PC-9 (cell line): ENCODE data around the gene HRH1. TPM values are rescaled to one million over a fixed set of nuclear protein-coding genes. Genes with fewer than 3 reads are reported as not detected.
A peak's percentile ranks its signal among the peaks of the same experiment; 100 is the strongest.

Source experiments
- BruUV-seq: library from RNA; stranded (reverse); fragments of 400-500 nt; replicated peaks from 2 replicates; lab custom pipeline; 2021; lab: Mats Ljungman, UMichigan
- CTCF ChIA-PET: fragments of 300-600 bp; sonication (Branson Sonifier 250); formaldehyde crosslinking; loops from one replicate; lab custom pipeline; 2022; ENCODE audit warnings: antibody characterized with exemption; lab: Charles Lee
- POLR2A ChIA-PET: fragments of 300-600 bp; sonication (Branson Sonifier 250); formaldehyde crosslinking; loops from one replicate; lab custom pipeline; 2022; ENCODE audit warnings: antibody characterized with exemption; ENCODE audit not compliant: unreplicated experiment; lab: Charles Lee
- DNase-seq, 2 experiments: peaks; one replicate each; pipeline versions ENCODE4 v3.0.0 to v3.0.0-alpha.2; 2015 to 2022; ENCODE audit warnings: mixed read lengths in 1 of 2
- H2AFZ ChIP-seq: fragments of 200-600 bp; sonication (generic); 2 replicates; pipeline ENCODE4 v1.8.1; 2017; ENCODE audit warnings: antibody characterized with exemption
- H3F3A ChIP-seq: fragments of 200-600 bp; sonication (generic); 2 replicates; pipeline ENCODE4 v1.8.1; 2017; ENCODE audit warnings: antibody characterized with exemption, mild to moderate bottlenecking, low read depth; ENCODE audit not compliant: insufficient read depth
- H3K27ac ChIP-seq: fragments of 200-600 bp; sonication (generic); 2 replicates; pipeline ENCODE4 v1.6.1; 2016; ENCODE audit warnings: mixed run types
- H3K27me3 ChIP-seq: fragments of 200-600 bp; sonication (generic); 2 replicates; pipeline ENCODE4 v1.6.1; 2016; ENCODE audit warnings: low read depth, mixed run types; ENCODE audit not compliant: insufficient read depth
- H3K36me3 ChIP-seq: fragments of 200-600 bp; sonication (generic); 2 replicates; pipeline ENCODE4 v1.6.1; 2016; ENCODE audit warnings: low read depth, mixed run types
- H3K4me1 ChIP-seq: fragments of 200-600 bp; sonication (generic); replicated peaks from 2 replicates; pipeline ENCODE4 v1.6.1; 2016; ENCODE audit warnings: mixed run types; ENCODE audit not compliant: insufficient read depth
- H3K4me2 ChIP-seq: fragments of 200-600 bp; sonication (generic); 2 replicates; pipeline ENCODE4 v1.6.1; 2017; ENCODE audit warnings: mixed run types
- H3K4me3 ChIP-seq: fragments of 200-600 bp; sonication (generic); 2 replicates; pipeline ENCODE4 v1.6.1; 2016; ENCODE audit warnings: mixed run types
- H3K79me2 ChIP-seq: fragments of 200-600 bp; sonication (generic); 2 replicates; pipeline ENCODE4 v1.6.1; 2017; ENCODE audit warnings: low read depth, mixed run types
- H3K9me2 ChIP-seq: fragments of 200-600 bp; sonication (generic); 2 replicates; pipeline ENCODE4 v1.8.1; 2017; ENCODE audit warnings: mild to moderate bottlenecking; ENCODE audit not compliant: insufficient read depth
- H3K9me3 ChIP-seq: fragments of 200-600 bp; sonication (generic); 2 replicates; pipeline ENCODE4 v1.8.1; 2016; ENCODE audit warnings: low read depth; ENCODE audit not compliant: insufficient read depth
- H4K20me1 ChIP-seq: fragments of 200-600 bp; sonication (generic); 2 replicates; pipeline ENCODE4 v1.8.1; 2017; ENCODE audit not compliant: insufficient read depth
- EZH2 ChIP-seq: fragments of 200-600 bp; sonication (generic); IDR thresholded peaks from 2 replicates; pipeline ENCODE4 v1.8.0; 2017; ENCODE audit warnings: antibody characterized with exemption, low read depth
- intact Hi-C: fragments of 100-400 bp; cut with micrococcal nuclease; formaldehyde crosslinking; loops from one replicate; pipeline ENCODE4 v1.10.0; 2022; ENCODE audit not compliant: unreplicated experiment
- total RNA-seq: library from RNA; stranded (reverse); gene quantifications from 2 replicates; pipeline ENCODE4 v1.2.3, GENCODE V29; 2021
- TF ChIP-seq, protein P1 (sequence below): fragments of 200-600 bp; sonication (generic); conservative IDR thresholded peaks from 2 replicates; pipeline ENCODE4 v1.6.1; 2017; ENCODE audit warnings: mixed run types, antibody characterized with exemption, mild to moderate bottlenecking, moderate library complexity

The HRH1 gene
- total RNA-seq, 1 experiment from 2014 or later, result 9.2 TPM

DNA sequence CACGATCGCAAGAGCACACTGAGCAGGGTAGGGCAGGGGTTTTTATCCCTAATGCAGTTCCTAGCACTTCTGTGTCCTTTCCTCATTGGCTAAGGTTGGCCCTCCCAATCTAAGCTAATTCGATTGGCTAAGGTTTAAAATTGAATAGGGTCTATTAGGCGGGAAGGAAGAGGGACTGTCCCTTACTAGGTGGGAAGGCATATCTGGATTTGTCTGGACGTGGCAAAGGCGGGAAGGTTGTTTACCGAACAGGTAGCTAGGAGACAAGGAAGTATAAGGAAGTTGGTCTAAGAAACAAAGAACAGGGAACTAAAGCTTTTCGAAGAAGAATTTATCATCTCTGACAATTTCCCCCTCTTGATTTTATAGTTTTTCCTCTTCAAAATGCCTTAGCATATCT, 93.1 kb downstream of the HRH1 start:
- H3K79me2 ChIP-seq, result no peaks in the 10 kb centered on the region
- H3K27ac ChIP-seq, result no peak overlapping the region
- H3K4me2 ChIP-seq, result no peak overlapping the region
- no TSS peak for BruUV-seq
- peaks cover 34% of the 10 kb centered on the region for H3K4me1 ChIP-seq
- no peaks in the 10 kb centered on the region for H3K27me3 ChIP-seq
- H3K4me3 ChIP-seq, result no peak overlapping the region
- DNase-seq, result no peak
- H3K36me3 ChIP-seq, result no peaks in the 10 kb centered on the region
- POLR2A ChIA-PET, result interaction anchor here (0.6 kb wide), 1 partner anchor 25 kb away, joined by 8 read pairs; no protein-coding TSS in a partner anchor
- CTCF ChIA-PET, result no interaction called here
- H3K9me3 ChIP-seq, result no peaks in the 10 kb centered on the region
- H3K9me2 ChIP-seq, result no peaks in the 10 kb centered on the region
- H4K20me1 ChIP-seq, result no peaks in the 10 kb centered on the region
- TF ChIP-seq, protein P1, sequence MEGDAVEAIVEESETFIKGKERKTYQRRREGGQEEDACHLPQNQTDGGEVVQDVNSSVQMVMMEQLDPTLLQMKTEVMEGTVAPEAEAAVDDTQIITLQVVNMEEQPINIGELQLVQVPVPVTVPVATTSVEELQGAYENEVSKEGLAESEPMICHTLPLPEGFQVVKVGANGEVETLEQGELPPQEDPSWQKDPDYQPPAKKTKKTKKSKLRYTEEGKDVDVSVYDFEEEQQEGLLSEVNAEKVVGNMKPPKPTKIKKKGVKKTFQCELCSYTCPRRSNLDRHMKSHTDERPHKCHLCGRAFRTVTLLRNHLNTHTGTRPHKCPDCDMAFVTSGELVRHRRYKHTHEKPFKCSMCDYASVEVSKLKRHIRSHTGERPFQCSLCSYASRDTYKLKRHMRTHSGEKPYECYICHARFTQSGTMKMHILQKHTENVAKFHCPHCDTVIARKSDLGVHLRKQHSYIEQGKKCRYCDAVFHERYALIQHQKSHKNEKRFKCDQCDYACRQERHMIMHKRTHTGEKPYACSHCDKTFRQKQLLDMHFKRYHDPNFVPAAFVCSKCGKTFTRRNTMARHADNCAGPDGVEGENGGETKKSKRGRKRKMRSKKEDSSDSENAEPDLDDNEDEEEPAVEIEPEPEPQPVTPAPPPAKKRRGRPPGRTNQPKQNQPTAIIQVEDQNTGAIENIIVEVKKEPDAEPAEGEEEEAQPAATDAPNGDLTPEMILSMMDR, result no peak
- peaks cover 12% of the 10 kb centered on the region for H3F3A ChIP-seq
- intact Hi-C loops, result no loop called here
- no peak overlapping the region for H2AFZ ChIP-seq

DNA sequence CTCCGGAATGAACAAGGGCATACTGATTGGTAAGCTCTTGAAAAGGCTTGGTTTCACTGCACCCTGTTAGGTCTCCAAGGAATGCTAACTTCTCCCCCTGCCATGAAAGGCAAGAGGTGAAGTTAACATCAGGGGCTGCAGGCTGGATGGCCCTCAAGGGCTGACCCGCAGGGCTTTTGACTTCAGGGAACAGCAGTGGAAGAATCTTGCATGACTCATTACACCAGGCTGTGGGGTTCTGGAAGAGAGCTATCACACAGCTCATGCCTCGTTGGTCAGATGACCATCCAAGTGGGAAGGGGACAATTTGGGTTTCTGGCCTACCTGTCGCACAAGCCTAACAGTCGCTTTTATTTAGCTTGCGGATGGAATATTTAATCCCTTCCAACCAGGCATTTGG, 94.3 kb downstream of the HRH1 start:
- POLR2A ChIA-PET, result no interaction called here
- no TSS peak for BruUV-seq
- no peaks in the 10 kb centered on the region for H3K79me2 ChIP-seq

DNA sequence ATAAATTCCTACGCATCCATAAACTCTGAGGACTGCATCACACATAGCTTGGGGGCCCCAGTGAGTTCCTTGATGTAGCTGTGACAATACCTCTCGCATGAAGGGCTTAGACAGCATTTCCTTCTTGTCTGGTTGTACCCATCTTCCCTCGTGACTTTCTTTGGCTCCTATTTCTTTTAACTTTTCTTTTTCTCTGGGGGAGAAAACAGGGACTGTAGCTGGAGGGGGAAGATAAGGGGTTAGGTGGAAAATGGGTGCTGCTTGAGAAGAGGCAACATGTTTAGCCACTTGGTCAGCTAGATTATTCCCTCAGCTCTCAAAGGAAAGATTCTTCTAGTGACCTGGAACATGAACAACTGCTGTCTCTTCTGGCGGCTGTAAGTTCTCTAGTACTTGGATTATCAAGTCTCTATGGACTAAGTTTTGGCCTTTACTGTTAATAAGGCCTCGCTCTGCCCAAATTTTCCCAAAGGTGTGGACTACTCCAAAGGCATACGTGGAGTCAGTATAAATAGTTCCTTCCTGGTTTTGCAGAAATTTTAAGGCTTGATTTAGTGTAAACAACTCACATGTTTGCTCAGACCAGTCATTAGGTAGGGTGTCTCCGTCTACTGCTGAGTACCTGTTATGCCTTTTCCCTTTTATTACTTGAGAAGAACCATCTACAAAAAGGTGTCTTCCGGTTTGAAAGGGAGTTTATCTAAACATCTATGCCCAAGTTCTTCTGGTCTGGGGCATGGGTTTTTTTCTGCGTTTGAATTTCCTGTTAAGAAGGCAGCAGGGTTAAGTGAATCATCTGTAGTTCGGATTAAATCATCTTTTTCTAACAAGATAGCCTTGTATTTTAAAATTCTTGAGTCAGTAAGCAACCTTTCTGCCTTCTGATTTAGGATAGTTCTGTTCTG, 96.9 kb downstream of the HRH1 start:
- Histone ChIP-seq H3K36me3 (0 out of 2 replicates have a peak, but pooled peaks cover 6% of the 10 kb centered on the region), H3K9me2 (no peaks in the 10 kb centered on the region), H3K4me3 (no peak overlapping the region), H3K4me2 (no peak overlapping the region), H4K20me1 (no peaks in the 10 kb centered on the region), H3K27me3 (no peaks in the 10 kb centered on the region), H3F3A (peaks cover 4% of the 10 kb centered on the region), H3K4me1 (peaks cover 20% of the 10 kb centered on the region), H3K27ac (0 out of 2 replicates have a peak overlapping the region, but pooled peaks have one; percentile 24), H3K79me2 (no peaks in the 10 kb centered on the region), H2AFZ (no peak overlapping the region), H3K9me3 (no peaks in the 10 kb centered on the region)
- TF ChIP-seq, protein P1, result no peak
- TF ChIP-seq EZH2, result no peak
- POLR2A ChIA-PET, result interaction anchor here (0.5 to 0.6 kb wide), 3 partner anchors 1505 to 1590 kb away, joined by 6 to 15 read pairs (median 8); no protein-coding TSS in a partner anchor
- DNase-seq, result no peak
- intact Hi-C loops, result no loop called here
- CTCF ChIA-PET, result no interaction called here
- no TSS peak for BruUV-seq

More for the DNA sequence above, 94.3 kb downstream of the HRH1 start:
- no peaks in the 10 kb centered on the region for H3K36me3 ChIP-seq
- H2AFZ ChIP-seq, result no peak overlapping the region
- TF ChIP-seq EZH2, result no peak
- TF ChIP-seq, protein P1, result no peak
- H3K27me3 ChIP-seq, result no peaks in the 10 kb centered on the region
- H3K4me2 ChIP-seq, result no peak overlapping the region
- intact Hi-C loops, result no loop called here
- H3K27ac ChIP-seq, result no peak overlapping the region
- peaks cover 30% of the 10 kb centered on the region for H3K4me1 ChIP-seq
- H3K9me3 ChIP-seq, result no peaks in the 10 kb centered on the region
- CTCF ChIA-PET, result interaction anchor here (0.6 to 1.1 kb wide), 3 partner anchors 38 to 87 kb away, joined by 3 to 7 read pairs (median 5); no protein-coding TSS in a partner anchor
- H3F3A ChIP-seq, result peaks cover 12% of the 10 kb centered on the region
- H3K4me3 ChIP-seq, result no peak overlapping the region
- no peak for DNase-seq
- no peaks in the 10 kb centered on the region for H3K9me2 ChIP-seq
- no peaks in the 10 kb centered on the region for H4K20me1 ChIP-seq
